HEK293 (cell line): ENCODE measurements around the gene RASSF5.

Experiments
- CTCF ChIA-PET: fragments of 350-600 bp; formaldehyde crosslinking; extraction: SDS; loops from one replicate; lab custom pipeline; 2021; ENCODE audit warnings: antibody characterized with exemption; lab: Yijun Ruan, JAX
- POLR2A ChIA-PET: fragments of 300-600 bp; formaldehyde crosslinking; extraction: SDS; loops from one replicate; lab custom pipeline; 2020; ENCODE audit warnings: antibody characterized with exemption, inconsistent platforms; lab: Yijun Ruan, JAX
- H3K27ac ChIP-seq: fragments of 200-500 bp; sonication (Bioruptor generic); 2 replicates; pipeline ENCODE4 v1.5.1; 2014; ENCODE audit warnings: low read depth, low read length, control low read depth, inconsistent platforms; ENCODE audit errors: extremely low read depth
- H3K36me3 ChIP-seq, 2 experiments: fragments of 200-500 bp in 1 of 2; sonication (Bioruptor generic) in 1 of 2; 1 replicate in 1 of 2; 2 replicates in 1 of 2; pipeline ENCODE4 v1.5.1; 2014 to 2017; ENCODE audit warnings: inconsistent platforms in 2 of 2, low read length in 2 of 2; ENCODE audit not compliant: control insufficient read depth in 2 of 2, insufficient read depth in 1 of 2
- H3K4me1 ChIP-seq: fragments of 200-500 bp; sonication (Bioruptor generic); 2 replicates; pipeline ENCODE4 v1.5.1; 2014; ENCODE audit warnings: mild to moderate bottlenecking, low read length, inconsistent platforms; ENCODE audit not compliant: control insufficient read depth, insufficient read depth
- H3K4me3 ChIP-seq: 2 replicates; pipeline ENCODE4 v1.5.1; 2011; ENCODE audit warnings: low read depth, mild to moderate bottlenecking, control low read depth, low read length, moderate library complexity
- H3K9me3 ChIP-seq: fragments of 200-500 bp; sonication (Bioruptor generic); 2 replicates; pipeline ENCODE4 v1.5.1; 2014; ENCODE audit warnings: low read depth, low read length, inconsistent platforms; ENCODE audit not compliant: control insufficient read depth, insufficient read depth
- HOXD13 ChIP-seq: sonication (generic); formaldehyde crosslinking; IDR thresholded peaks from 2 replicates; pipeline ENCODE4 v1.8.0; 2022; ENCODE audit warnings: missing genetic modification reagents, borderline replicate concordance
- KLF7 ChIP-seq: fragments of 450-650 bp; formaldehyde crosslinking; IDR thresholded peaks from 2 replicates; pipeline ENCODE4 v1.5.1; 2016; ENCODE audit warnings: missing biosample characterization, missing genetic modification characterization, borderline replicate concordance
- KLF9 ChIP-seq: fragments of 450-650 bp; formaldehyde crosslinking; IDR thresholded peaks from 2 replicates; pipeline ENCODE4 v1.5.1; 2016; ENCODE audit warnings: missing biosample characterization, missing genetic modification characterization, low read depth
- REST ChIP-seq: fragments of 450-650 bp; formaldehyde crosslinking; IDR thresholded peaks from 2 replicates; pipeline ENCODE4 v1.5.1; 2016; ENCODE audit warnings: missing biosample characterization, missing genetic modification characterization
- SCRT1 ChIP-seq: fragments of 450-650 bp; formaldehyde crosslinking; IDR thresholded peaks from 2 replicates; pipeline ENCODE4 v1.5.1; 2016; ENCODE audit warnings: missing biosample characterization, missing genetic modification characterization, borderline replicate concordance
- SETDB1 ChIP-seq: IDR thresholded peaks from one replicate; pipeline ENCODE4 v1.6.1; 2017; ENCODE audit warnings: mild to moderate bottlenecking, low read length, moderate library complexity, mixed read lengths; ENCODE audit not compliant: insufficient read length
- TSHZ1 ChIP-seq: fragments of 450-650 bp; formaldehyde crosslinking; IDR thresholded peaks from 2 replicates; pipeline ENCODE4 v1.5.1; 2016; ENCODE audit warnings: missing biosample characterization, missing genetic modification characterization, borderline replicate concordance
- YY2 ChIP-seq: fragments of 450-650 bp; formaldehyde crosslinking; IDR thresholded peaks from 2 replicates; pipeline ENCODE4 v1.5.1; 2016; ENCODE audit warnings: missing biosample characterization, missing genetic modification characterization
- ZFHX2 ChIP-seq: fragments of 450-650 bp; formaldehyde crosslinking; conservative IDR thresholded peaks from 2 replicates; pipeline ENCODE4 v1.5.1; 2016; ENCODE audit warnings: missing biosample characterization, missing genetic modification characterization
- ZNF10 ChIP-seq: fragments of 450-650 bp; formaldehyde crosslinking; IDR thresholded peaks from 2 replicates; pipeline ENCODE4 v1.5.1; 2017; ENCODE audit warnings: missing biosample characterization, missing genetic modification characterization
- ZNF202 ChIP-seq: fragments of 450-650 bp; formaldehyde crosslinking; IDR thresholded peaks from 2 replicates; pipeline ENCODE4 v1.5.1; 2016; ENCODE audit warnings: missing biosample characterization, missing genetic modification characterization, borderline replicate concordance
- ZNF223 ChIP-seq: fragments of 450-650 bp; formaldehyde crosslinking; IDR thresholded peaks from 2 replicates; pipeline ENCODE4 v1.5.1; 2016; ENCODE audit warnings: missing biosample characterization, missing genetic modification characterization
- ZNF24 ChIP-seq: fragments of 450-650 bp; formaldehyde crosslinking; IDR thresholded peaks from 2 replicates; pipeline ENCODE4 v1.5.1; 2016; ENCODE audit warnings: missing biosample characterization, missing genetic modification characterization
- ZNF416 ChIP-seq: fragments of 450-650 bp; formaldehyde crosslinking; IDR thresholded peaks from 2 replicates; pipeline ENCODE4 v1.5.1; 2016; ENCODE audit warnings: missing biosample characterization, missing genetic modification characterization
- ZNF76 ChIP-seq: fragments of 450-650 bp; formaldehyde crosslinking; IDR thresholded peaks from 2 replicates; pipeline ENCODE4; 2016; ENCODE audit warnings: low read depth, missing biosample characterization, missing genetic modification characterization, borderline replicate concordance
- TF ChIP-seq, protein P1 (sequence below): fragments of 450-650 bp; formaldehyde crosslinking; IDR thresholded peaks from 2 replicates; pipeline ENCODE4 v1.5.0; 2017; ENCODE audit warnings: missing biosample characterization, missing genetic modification characterization, borderline replicate concordance
- TF ChIP-seq, protein P2 (sequence below): fragments of 450-650 bp; formaldehyde crosslinking; IDR thresholded peaks from 2 replicates; pipeline ENCODE4 v1.5.1; 2016; ENCODE audit warnings: missing biosample characterization, missing genetic modification characterization, low read depth
- TF ChIP-seq, protein P3 (sequence below): fragments of 450-650 bp; formaldehyde crosslinking; IDR thresholded peaks from 2 replicates; pipeline ENCODE4 v1.5.1; 2016; ENCODE audit warnings: missing biosample characterization, missing genetic modification characterization

Gene RASSF5

GRCh38 chr1:206591696-206592095, 84.4 kb downstream of the RASSF5 start:
- TF ChIP-seq, protein P1, sequence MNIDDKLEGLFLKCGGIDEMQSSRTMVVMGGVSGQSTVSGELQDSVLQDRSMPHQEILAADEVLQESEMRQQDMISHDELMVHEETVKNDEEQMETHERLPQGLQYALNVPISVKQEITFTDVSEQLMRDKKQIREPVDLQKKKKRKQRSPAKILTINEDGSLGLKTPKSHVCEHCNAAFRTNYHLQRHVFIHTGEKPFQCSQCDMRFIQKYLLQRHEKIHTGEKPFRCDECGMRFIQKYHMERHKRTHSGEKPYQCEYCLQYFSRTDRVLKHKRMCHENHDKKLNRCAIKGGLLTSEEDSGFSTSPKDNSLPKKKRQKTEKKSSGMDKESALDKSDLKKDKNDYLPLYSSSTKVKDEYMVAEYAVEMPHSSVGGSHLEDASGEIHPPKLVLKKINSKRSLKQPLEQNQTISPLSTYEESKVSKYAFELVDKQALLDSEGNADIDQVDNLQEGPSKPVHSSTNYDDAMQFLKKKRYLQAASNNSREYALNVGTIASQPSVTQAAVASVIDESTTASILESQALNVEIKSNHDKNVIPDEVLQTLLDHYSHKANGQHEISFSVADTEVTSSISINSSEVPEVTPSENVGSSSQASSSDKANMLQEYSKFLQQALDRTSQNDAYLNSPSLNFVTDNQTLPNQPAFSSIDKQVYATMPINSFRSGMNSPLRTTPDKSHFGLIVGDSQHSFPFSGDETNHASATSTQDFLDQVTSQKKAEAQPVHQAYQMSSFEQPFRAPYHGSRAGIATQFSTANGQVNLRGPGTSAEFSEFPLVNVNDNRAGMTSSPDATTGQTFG (tag by site-specific recombination), result no peak
- TF ChIP-seq ZNF416 (tag by site-specific recombination), result no peak
- no peak for TF ChIP-seq ZFHX2 (tag by site-specific recombination)
- no peak for TF ChIP-seq ZNF76 (tag by site-specific recombination)
- no peak for TF ChIP-seq SETDB1
- TF ChIP-seq ZNF202 (tag by site-specific recombination), result no peak
- TF ChIP-seq REST, result no peak
- TF ChIP-seq SCRT1 (tag by site-specific recombination), result no peak
- TF ChIP-seq ZNF10 (tag by site-specific recombination), result no peak
- no peak for TF ChIP-seq ZNF223
- no peak for TF ChIP-seq KLF7
- TF ChIP-seq TSHZ1, result no peak
- TF ChIP-seq YY2 (tag by site-specific recombination), result no peak
- TF ChIP-seq HOXD13, result no peak
- TF ChIP-seq, all 188 proteins: peak for 0
- CTCF ChIA-PET, result interaction anchor here (1.0 to 4.7 kb wide), 6 partner anchors 8 to 102 kb away, joined by 5 to 28 read pairs (median 8); no protein-coding TSS in a partner anchor
- H3K36me3 ChIP-seq, result peaks cover 27 to 93% of the 10 kb centered on the region in 2 experiments

DNA sequence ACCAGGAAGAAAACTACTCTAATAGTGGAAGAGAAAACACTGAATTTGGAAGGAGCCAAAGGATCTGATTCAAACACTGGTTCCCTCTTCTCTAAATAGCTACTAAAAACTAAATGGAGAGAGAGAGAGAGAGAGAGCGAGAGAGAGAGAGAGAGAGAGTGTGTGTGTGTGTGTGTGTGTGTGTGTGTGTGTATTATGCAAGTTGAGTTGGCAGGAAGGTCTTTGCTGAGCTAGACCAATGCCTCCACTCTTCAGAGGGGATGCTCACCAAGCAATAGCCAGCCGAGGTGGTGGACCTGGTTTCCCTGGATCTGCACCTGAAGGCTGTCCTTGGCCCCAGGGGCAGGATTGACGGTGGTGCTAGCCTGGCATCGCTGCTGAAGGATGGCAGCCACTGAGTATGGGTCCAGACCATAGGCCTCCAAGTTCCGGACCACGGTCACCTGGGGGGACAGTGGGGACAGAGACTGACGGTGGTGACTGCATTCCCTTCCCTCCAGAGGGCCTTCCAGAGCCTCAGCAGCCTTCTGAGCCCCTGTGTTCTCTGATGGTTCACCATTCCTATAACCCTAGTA, 86.1 kb downstream of the RASSF5 start:
- POLR2A ChIA-PET, result no interaction called here
- H3K4me3 ChIP-seq, result no peak overlapping the region
- peaks cover 33 to 90% of the 10 kb centered on the region in 2 experiments for H3K36me3 ChIP-seq
- H3K9me3 ChIP-seq, result no peaks in the 10 kb centered on the region
- CTCF ChIA-PET, result interaction anchor here (1.1 to 4.7 kb wide), 7 partner anchors 10 to 104 kb away, joined by 3 to 28 read pairs (median 5); no protein-coding TSS in a partner anchor
- H3K27ac ChIP-seq, result no peak overlapping the region
- H3K4me1 ChIP-seq, result no peaks in the 10 kb centered on the region
- no peak for TF ChIP-seq KLF9
- TF ChIP-seq, protein P2, sequence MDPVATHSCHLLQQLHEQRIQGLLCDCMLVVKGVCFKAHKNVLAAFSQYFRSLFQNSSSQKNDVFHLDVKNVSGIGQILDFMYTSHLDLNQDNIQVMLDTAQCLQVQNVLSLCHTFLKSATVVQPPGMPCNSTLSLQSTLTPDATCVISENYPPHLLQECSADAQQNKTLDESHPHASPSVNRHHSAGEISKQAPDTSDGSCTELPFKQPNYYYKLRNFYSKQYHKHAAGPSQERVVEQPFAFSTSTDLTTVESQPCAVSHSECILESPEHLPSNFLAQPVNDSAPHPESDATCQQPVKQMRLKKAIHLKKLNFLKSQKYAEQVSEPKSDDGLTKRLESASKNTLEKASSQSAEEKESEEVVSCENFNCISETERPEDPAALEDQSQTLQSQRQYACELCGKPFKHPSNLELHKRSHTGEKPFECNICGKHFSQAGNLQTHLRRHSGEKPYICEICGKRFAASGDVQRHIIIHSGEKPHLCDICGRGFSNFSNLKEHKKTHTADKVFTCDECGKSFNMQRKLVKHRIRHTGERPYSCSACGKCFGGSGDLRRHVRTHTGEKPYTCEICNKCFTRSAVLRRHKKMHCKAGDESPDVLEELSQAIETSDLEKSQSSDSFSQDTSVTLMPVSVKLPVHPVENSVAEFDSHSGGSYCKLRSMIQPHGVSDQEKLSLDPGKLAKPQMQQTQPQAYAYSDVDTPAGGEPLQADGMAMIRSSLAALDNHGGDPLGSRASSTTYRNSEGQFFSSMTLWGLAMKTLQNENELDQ, result no peak
- no peak for TF ChIP-seq ZNF223
- TF ChIP-seq, protein P3, sequence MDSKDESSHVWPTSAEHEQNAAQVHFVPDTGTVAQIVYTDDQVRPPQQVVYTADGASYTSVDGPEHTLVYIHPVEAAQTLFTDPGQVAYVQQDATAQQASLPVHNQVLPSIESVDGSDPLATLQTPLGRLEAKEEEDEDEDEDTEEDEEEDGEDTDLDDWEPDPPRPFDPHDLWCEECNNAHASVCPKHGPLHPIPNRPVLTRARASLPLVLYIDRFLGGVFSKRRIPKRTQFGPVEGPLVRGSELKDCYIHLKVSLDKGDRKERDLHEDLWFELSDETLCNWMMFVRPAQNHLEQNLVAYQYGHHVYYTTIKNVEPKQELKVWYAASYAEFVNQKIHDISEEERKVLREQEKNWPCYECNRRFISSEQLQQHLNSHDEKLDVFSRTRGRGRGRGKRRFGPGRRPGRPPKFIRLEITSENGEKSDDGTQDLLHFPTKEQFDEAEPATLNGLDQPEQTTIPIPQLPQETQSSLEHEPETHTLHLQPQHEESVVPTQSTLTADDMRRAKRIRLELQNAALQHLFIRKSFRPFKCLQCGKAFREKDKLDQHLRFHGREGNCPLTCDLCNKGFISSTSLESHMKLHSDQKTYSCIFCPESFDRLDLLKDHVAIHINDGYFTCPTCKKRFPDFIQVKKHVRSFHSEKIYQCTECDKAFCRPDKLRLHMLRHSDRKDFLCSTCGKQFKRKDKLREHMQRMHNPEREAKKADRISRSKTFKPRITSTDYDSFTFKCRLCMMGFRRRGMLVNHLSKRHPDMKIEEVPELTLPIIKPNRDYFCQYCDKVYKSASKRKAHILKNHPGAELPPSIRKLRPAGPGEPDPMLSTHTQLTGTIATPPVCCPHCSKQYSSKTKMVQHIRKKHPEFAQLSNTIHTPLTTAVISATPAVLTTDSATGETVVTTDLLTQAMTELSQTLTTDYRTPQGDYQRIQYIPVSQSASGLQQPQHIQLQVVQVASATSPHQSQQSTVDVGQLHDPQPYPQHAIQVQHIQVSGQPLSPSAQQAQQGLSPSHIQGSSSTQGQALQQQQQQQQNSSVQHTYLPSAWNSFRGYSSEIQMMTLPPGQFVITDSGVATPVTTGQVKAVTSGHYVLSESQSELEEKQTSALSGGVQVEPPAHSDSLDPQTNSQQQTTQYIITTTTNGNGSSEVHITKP (tag by site-specific recombination), result no peak
- TF ChIP-seq ZNF24 (tag by site-specific recombination), result no peak
- no peak for TF ChIP-seq ZNF10 (tag by site-specific recombination)

More at GRCh38 chr1:206591696-206592095, 84.4 kb downstream of the RASSF5 start:
- POLR2A ChIA-PET, result interaction anchor here (0.6 kb wide), 1 partner anchor 642 kb away, joined by 3 read pairs; no protein-coding TSS in a partner anchor
- H3K4me3 ChIP-seq, result no peak overlapping the region
- no peaks in the 10 kb centered on the region for H3K4me1 ChIP-seq
- H3K27ac ChIP-seq, result no peak overlapping the region
- H3K9me3 ChIP-seq, result no peaks in the 10 kb centered on the region
